ENCODE results near the gene OR11A1.

DNA sequence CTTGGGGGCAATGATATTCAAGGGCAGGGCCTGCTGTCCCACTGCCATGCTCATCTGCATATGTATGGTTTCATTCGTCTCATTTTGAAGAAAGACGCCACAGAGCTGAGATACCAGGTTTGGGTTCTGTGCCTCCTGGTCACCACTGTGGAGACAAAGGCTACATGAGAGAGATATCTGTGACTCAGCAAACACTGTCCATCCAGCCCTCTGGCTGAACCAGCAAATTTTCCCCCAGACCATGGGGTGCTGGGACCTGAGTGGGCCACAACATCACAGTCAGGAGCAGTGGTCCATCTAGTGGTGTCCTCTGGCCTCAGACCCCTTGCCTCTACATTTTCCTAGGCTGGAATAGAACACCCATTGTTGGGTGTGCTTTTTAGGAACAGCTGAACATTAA is 30.8 kb upstream of the OR11A1 start, which contains the start of gene MAS1L:
- TF ChIP-seq POLR2A (IDR thresholded peaks at IDR 0.05; ENCODE audit: low read depth, low read length) (no peak), TAF1 (IDR thresholded peaks at IDR 0.05; ENCODE audit: low read depth, low read length) (no peak), POLR2AphosphoS5 (IDR thresholded peaks at IDR 0.05; ENCODE audit: low read depth, low read length) (no peak), SPI1 (IDR thresholded peaks at IDR 0.05; ENCODE audit: low read depth, low read length) (no peak), POU2F2 (IDR thresholded peaks at IDR 0.05; ENCODE audit: low read depth, low read length) (no peak), PAX5 (IDR thresholded peaks at IDR 0.05; ENCODE audit: insufficient read depth, low read length, severe bottlenecking) (no peak)

Data from GM12891 (cell line).